ENCODE results near the gene IRF8.

IRF8 gene

DNA sequence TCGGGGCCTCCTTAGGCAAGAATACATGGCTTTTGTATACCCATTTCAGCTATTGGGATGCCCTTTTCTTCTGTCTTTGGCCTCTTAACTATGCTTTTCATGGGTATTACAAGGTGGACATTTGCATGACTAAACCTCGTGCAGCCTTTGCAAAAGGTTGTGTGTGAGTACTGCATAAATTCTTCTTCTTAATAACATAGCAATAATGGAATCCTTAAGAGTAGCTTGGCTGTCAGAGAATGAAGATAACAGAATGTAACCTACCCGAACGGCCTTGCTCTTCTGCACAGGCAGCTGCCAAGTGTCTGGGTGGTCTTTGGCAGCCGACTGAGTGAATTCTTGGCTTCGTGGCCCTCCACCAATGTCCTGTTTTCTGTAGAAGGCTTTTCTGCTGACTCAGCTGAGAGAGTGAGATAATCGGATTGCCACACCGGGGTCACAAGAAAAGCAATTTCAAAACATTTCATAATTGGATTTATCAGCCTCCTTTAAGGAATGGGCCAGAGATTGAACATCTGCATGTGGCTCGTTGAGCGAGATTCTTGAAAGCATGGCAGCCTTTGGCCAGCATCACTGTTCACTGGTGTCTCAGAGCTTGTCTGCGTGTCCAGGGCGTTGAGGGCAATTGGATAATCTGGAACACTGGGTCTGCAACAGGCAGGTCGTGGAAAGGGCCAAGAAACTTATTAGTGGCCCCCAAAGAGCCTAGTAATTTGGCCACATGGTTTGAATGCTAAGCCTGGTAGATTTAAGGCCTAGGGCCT is 13.4 kb downstream of the IRF8 start:
- Mint-ChIP-seq H3K4me3 (no peak overlapping the region), H3K36me3 (peaks cover 23% of the 10 kb centered on the region)

DNA sequence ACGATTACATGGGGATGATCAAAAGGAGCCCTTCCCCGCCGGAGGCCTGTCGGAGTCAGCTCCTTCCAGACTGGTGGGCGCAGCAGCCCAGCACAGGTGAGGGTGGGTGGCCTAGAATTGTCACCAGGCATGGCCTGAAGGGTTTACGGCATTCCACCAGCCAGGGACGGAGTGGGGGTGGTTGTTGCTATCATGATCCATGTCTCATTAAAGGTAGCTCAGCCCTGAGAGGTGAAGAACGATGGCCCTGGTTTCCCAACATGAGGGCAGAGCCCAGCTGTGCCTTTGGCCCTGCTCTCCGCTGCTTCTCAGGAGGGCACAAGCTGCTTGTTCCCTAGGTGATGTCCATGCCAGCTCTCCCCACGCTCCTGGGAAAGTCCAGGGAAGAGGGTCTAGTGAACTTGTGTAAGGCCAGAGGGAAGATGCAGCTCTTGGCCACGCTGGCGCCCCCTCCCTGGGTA is 14.2 kb downstream of the IRF8 start:
- H3K4me1 Mint-ChIP-seq: peaks cover 29% of the 10 kb centered on the region
- no peaks in the 10 kb centered on the region for H3K9me3 Mint-ChIP-seq
- no peak overlapping the region for H3K27ac Mint-ChIP-seq
- peaks cover 25% of the 10 kb centered on the region for H3K36me3 Mint-ChIP-seq
- no peaks in the 10 kb centered on the region for H3K27me3 Mint-ChIP-seq
- no peak overlapping the region for H3K4me3 Mint-ChIP-seq

More for the DNA sequence above, 13.4 kb downstream of the IRF8 start:
- no peaks in the 10 kb centered on the region for H3K27me3 Mint-ChIP-seq
- H3K9me3 Mint-ChIP-seq: no peaks in the 10 kb centered on the region
- H3K27ac Mint-ChIP-seq: no peak overlapping the region
- peaks cover 29% of the 10 kb centered on the region for H3K4me1 Mint-ChIP-seq

DNA sequence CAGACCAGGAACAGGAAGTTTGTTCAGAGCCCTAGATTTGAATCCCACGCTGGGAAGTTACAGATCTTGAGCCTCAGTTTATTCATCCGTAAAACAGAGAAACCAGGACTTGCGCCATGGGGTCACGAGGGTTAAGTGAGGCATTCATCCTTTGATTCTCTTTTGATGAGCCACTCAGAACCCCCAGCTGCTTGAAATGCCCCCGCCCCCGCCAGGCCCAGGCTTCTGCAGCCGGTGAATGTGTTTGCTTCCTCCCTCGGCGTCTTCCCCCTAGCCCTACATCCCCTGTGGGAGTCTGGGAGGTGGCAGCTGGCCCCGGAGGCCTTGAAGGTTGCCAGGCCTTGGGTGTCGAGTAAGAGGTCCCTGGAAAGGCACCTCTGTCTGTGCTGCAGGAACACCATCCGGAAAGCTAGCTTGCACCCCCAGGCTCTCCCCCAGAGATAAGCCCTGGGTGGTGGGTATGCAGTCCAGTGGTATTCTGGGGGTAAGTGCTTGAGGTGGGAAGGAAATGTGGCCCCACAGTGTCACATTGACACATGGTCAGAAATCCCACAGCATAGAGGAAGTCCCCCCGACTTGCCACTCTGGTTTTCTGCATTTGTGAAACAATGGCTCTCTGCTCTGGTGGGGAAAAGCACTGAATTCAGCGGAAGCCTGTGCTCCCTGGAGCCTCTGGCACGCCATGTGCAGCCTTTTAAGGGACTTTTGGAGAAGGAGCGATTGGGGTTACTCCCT is 14.9 kb downstream of the IRF8 start:
- no peak overlapping the region for H3K4me3 Mint-ChIP-seq

DNA sequence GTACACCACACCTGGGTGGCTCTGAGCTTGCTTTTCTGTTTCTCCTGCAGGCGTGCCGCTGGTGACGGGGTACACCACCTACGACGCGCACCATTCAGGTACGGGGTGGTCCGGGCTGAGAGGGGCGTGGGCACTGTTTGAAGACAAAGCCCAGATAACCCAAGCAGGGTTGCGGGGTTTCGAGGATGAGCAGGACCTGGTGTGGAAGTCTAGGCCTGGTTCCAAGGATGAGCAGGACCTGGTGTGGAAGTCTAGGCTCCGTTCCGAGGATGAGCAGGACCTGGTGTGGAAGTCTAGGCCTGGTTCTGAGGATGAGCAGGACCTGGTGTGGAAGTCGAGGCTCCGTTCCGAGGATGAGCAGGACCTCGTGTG is 15.4 kb downstream of the IRF8 start:
- Mint-ChIP-seq H3K27me3 (no peaks in the 10 kb centered on the region), H3K36me3 (peaks cover 25% of the 10 kb centered on the region), H3K9me3 (no peaks in the 10 kb centered on the region), H3K4me1 (peaks cover 21% of the 10 kb centered on the region), H3K27ac (no peak overlapping the region), H3K4me3 (no peak overlapping the region)

More for the DNA sequence above, 14.9 kb downstream of the IRF8 start:
- Mint-ChIP-seq H3K36me3 (peaks cover 22% of the 10 kb centered on the region), H3K27me3 (no peaks in the 10 kb centered on the region), H3K9me3 (no peaks in the 10 kb centered on the region), H3K27ac (peak overlapping the region; percentile 59), H3K4me1 (peaks cover 22% of the 10 kb centered on the region)

DNA sequence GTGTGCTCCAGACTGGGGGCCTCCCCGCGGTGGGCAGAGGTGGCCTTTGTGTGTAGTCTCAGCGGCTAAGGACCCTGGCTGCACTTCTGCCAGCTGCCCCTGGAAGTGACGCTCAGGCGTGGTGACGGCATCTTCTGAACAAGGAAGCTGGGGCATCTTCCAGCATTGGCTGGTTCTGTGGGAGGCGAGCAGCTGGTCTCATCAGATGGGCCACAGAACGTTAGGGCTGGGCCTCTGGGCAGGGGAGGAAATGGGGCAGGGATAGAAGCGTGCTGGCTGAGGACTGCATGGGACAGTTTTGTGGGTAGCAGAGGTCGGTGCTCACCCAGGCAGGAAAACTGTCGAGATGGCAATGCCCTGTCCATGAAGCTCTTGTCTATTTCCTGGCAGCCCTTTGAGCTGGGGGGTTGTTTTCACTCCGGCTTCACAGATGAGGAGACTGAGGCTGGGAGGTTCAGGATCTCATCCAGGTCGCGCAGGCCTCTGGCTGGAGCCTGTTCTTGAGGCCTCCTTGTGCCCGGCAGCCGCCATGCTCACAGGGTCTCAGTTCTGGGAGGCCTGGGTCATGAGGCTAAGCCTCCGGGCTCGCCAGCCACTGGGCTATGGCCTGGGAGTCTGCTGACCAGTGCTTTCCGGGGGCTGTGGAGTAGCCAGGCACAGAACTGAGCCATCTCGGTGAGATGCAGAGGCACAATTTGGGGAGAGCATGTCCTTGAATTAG is 16.3 kb downstream of the IRF8 start:
- peaks cover 24% of the 10 kb centered on the region for H3K4me1 Mint-ChIP-seq
- peaks cover 27% of the 10 kb centered on the region for H3K36me3 Mint-ChIP-seq
- H3K27me3 Mint-ChIP-seq: no peaks in the 10 kb centered on the region
- H3K27ac Mint-ChIP-seq: peak overlapping the region; percentile 23
- no peak overlapping the region for H3K4me3 Mint-ChIP-seq
- H3K9me3 Mint-ChIP-seq: no peaks in the 10 kb centered on the region

DNA sequence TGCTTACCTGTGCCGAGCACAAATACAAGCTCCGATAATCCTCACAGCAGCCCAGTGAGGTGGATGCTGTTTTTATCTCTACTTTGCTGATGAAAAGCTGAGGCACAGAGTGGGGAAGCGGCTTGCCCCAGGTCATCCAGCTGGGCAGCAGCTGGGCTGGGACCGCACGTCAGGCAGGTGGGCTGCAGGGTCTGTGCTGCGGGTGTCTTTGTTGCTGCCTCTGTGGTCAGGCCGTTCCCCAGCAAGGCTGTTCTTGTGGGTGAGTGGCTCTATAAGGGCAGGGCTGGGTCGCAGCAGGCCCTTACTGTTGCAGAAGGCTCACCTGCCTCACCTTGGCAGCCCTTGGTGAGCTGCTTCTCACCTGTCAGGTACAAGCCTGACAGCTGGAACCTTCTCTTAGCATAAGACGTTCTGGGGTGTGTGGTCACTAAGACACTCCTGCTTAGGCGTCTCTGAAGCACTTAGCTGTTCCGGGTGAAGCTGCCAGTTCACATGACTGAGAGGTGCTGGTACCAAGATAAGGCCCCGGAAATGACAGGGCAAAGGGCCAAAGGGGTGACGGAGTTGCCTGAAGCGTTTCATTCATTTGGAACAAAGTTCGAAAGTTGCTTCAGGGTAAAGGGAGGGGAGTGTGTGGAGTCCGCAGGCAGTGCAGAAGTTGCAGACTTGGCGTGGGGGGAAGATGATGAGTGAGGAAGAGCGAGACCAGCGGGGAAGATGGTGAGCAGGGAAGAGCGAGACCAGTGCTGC is 17.4 kb downstream of the IRF8 start:
- Mint-ChIP-seq H3K4me3 (peak overlapping the region; percentile 49), H3K27ac (peak overlapping the region; percentile 75), H3K36me3 (peaks cover 33% of the 10 kb centered on the region), H3K9me3 (no peaks in the 10 kb centered on the region), H3K27me3 (no peaks in the 10 kb centered on the region), H3K4me1 (peaks cover 28% of the 10 kb centered on the region)

DNA sequence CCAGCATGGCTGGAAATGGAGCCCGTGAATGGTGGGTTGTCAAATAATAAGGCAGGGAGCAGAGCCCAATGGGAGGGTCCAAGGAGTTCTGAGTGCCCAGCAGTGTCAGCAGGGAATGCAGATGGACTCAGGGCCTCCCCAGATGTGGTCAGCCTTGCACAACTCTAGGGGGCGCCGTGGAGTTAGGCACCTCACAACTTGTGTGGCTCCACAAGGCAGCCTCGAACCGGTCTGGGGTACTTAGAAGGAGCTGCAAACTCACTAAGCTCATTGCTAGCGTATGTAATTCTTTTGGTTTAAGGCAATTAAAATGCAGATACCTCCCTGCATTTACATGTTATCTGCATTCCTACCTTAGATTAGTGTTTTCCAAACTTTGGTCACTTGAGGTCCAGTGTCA is 18.1 kb downstream of the IRF8 start:
- no peak overlapping the region for H3K4me3 Mint-ChIP-seq
- no peaks in the 10 kb centered on the region for H3K27me3 Mint-ChIP-seq
- H3K36me3 Mint-ChIP-seq: peaks cover 37% of the 10 kb centered on the region
- H3K9me3 Mint-ChIP-seq: no peaks in the 10 kb centered on the region
- H3K4me1 Mint-ChIP-seq: peaks cover 28% of the 10 kb centered on the region
- no peak overlapping the region for H3K27ac Mint-ChIP-seq

DNA sequence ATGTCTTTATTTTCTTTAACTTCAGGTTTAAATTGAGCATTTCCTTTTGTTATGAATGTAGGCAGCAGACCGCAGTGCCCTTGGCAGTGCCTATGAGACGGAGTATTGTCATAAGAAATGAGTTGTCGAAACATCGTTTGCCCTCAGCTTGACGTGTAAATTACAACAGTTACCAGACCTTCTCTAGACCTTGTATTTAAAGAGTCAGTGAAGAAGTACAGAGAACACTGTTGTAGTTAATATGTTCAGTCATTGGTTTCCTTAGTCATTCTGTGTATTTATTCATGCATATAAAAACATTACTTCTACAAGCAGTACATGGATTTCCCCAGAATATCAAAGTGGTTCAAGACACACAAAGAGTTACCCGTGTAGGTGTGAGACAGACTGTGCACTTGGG is 19.0 kb downstream of the IRF8 start:
- no peak overlapping the region for H3K4me3 Mint-ChIP-seq
- H3K36me3 Mint-ChIP-seq: peaks cover 33% of the 10 kb centered on the region
- peak overlapping the region; percentile 48 for H3K27ac Mint-ChIP-seq
- H3K4me1 Mint-ChIP-seq: peaks cover 23% of the 10 kb centered on the region
- no peaks in the 10 kb centered on the region for H3K9me3 Mint-ChIP-seq
- H3K27me3 Mint-ChIP-seq: no peaks in the 10 kb centered on the region

DNA sequence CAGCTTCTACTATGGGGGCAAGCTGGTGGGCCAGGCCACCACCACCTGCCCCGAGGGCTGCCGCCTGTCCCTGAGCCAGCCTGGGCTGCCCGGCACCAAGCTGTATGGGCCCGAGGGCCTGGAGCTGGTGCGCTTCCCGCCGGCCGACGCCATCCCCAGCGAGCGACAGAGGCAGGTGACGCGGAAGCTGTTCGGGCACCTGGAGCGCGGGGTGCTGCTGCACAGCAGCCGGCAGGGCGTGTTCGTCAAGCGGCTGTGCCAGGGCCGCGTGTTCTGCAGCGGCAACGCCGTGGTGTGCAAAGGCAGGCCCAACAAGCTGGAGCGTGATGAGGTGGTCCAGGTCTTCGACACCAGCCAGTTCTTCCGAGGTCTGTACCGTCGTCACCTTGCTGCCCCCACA is 19.5 kb downstream of the IRF8 start:
- peaks cover 33% of the 10 kb centered on the region for H3K36me3 Mint-ChIP-seq
- H3K4me3 Mint-ChIP-seq: no peak overlapping the region
- no peaks in the 10 kb centered on the region for H3K9me3 Mint-ChIP-seq
- peaks cover 23% of the 10 kb centered on the region for H3K4me1 Mint-ChIP-seq
- peak overlapping the region; percentile 48 for H3K27ac Mint-ChIP-seq
- no peaks in the 10 kb centered on the region for H3K27me3 Mint-ChIP-seq

DNA sequence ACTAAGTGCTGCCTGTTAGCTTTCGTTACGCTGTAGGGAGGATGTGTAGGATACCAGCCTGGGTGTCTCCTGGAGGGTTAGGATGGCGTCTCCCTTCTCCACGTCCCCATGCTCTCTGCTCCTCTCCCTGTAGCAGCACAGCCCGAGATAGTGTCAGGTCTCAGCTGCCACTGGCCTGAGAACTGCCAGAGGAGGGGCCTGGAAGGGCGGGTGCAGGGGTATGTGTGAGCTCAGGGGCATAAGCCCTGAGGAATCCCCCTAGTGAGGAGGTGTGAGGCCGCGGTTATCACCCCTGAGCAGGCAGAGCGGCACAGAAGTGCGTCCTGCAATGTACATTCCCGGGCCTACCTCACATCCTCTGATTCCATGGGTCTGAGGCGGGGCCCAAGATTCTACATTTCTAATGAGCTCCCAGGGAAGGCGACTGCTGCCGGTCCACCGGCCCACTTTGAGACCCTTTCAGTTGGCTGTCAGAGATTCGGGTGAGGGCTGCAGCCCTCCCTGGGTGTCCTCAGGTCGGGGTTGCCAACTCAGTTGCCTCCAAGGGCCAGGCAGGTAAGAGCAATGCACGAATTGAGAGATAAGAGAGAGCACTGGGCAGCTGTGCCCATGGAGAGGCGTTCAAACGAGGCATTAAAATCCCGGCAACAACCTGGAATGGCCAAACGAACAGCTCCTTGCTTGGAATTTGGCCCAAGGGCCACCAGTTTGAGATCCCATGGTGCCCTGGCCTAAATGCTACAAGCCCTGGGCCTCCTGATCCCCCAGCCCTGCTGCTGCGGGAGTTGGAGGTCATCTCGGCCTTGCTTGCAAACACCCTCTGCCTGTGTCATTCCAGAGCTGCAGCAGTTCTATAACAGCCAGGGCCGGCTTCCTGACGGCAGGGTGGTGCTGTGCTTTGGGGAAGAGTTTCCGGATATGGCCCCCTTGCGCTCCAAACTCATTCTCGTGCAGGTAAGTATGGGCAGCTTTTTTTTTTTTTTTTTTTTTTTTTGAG is 20.6 kb downstream of the IRF8 start:
- peaks cover 35% of the 10 kb centered on the region for H3K36me3 Mint-ChIP-seq
- H3K27me3 Mint-ChIP-seq: no peaks in the 10 kb centered on the region
- H3K27ac Mint-ChIP-seq: peak overlapping the region; percentile 94
- peaks cover 35% of the 10 kb centered on the region for H3K4me1 Mint-ChIP-seq
- H3K9me3 Mint-ChIP-seq: no peaks in the 10 kb centered on the region
- H3K4me3 Mint-ChIP-seq: no peak overlapping the region

DNA sequence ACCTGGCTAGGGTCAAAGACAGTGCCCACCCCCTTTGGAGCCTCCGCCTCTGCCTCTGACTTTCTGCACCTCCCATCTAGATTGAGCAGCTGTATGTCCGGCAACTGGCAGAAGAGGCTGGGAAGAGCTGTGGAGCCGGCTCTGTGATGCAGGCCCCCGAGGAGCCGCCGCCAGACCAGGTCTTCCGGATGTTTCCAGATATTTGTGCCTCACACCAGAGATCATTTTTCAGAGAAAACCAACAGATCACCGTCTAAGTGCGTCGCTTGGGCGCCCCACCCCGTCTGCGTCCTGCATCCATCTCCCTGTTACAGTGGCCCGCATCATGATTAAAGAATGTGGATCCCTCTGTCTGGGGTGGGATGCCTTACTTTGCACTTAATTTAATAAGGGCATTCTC is 22.1 kb downstream of the IRF8 start:
- Mint-ChIP-seq H3K4me3 (no peak overlapping the region), H3K36me3 (peaks cover 35% of the 10 kb centered on the region), H3K27me3 (no peaks in the 10 kb centered on the region), H3K4me1 (peaks cover 45% of the 10 kb centered on the region), H3K27ac (peak overlapping the region; percentile 74), H3K9me3 (no peaks in the 10 kb centered on the region)

DNA sequence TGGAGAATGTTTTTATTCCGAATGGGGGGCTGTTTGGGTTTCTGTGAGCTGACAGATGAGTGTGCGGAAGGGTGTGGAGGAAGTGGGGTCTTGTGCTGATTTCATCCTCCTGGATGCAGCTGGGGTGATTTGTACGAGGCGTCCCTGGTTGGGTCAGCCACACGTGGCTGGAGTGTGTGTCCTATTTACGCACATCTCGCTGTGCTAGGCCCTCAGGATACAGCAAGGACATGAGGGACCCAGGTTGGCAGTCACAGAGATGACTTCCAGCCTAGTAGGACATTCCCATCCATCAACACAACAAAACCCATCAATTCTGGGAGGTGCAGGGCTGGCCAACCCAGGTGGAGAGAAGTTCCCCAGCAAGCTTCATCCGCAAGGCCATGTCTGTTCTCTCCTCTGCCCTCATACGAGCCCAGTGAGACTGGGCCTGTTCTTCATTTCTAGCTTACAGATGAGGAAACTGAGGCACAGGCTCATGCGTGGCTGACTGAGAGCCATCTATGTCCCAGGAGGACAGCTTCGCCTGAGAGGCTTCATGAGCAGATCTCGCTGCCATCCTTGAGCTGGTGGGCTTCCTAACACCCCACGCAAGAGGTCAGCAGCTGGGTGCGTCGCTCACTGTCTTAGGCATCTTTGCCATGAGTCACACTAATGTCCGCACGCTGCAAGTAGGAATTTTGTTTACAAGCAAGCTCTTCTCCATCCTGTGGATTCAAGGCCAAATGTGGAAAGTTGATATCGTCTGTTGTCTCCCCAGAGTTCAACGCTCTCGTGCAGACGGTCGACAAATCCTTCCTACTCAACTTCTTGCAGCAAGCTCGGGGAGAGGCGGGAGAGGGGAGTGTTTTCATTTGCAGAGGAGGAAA is 24.4 kb downstream of the IRF8 start:
- H3K4me3 Mint-ChIP-seq: no peak overlapping the region
- no peaks in the 10 kb centered on the region for H3K27me3 Mint-ChIP-seq
- no peaks in the 10 kb centered on the region for H3K9me3 Mint-ChIP-seq
- H3K36me3 Mint-ChIP-seq: peaks cover 27% of the 10 kb centered on the region
- peaks cover 46% of the 10 kb centered on the region for H3K4me1 Mint-ChIP-seq
- H3K27ac Mint-ChIP-seq: peak overlapping the region; percentile 65

DNA sequence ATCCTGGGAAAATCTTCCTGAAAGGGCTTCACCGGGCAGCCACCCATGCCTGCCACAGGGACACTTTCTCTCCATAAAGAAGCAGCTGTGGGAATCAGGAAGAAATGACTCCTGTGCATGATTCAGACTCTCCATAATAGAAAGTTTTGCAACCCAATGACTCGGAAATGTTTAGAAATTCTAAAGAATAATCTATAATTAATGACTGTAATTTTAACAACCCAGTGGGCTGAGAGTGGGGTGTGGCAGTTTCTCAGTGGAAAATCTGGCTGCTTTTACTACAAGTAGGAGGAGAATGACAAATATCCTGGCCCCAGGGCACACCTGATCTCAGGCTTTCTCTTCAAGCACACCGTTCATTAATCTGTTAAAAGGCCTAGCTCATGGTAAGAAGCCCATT is 25.7 kb downstream of the IRF8 start:
- Mint-ChIP-seq H3K4me1 (peaks cover 45% of the 10 kb centered on the region), H3K4me3 (peak overlapping the region; percentile 68), H3K36me3 (peaks cover 18% of the 10 kb centered on the region), H3K9me3 (no peaks in the 10 kb centered on the region), H3K27me3 (no peaks in the 10 kb centered on the region), H3K27ac (peak overlapping the region; percentile 94)

All from activated naive CD4-positive, alpha-beta T cell treated with anti-CD3 and anti-CD28 coated beads, Interleukin-2, amount 50 U/mL, for 24 hours (primary cell).